Stimulated activated CD4-positive, alpha-beta T cell treated with anti-CD3 and anti-CD28 coated beads, TNF-alpha, amount 100 ng/mL, for 48 hours (primary cell): ENCODE results near the gene ROCK2.
"Not testable (repeated sequence)": the region's sequence is repeated elsewhere in the genome, so short reads cannot be mapped to it uniquely, and the experiment has no call there.

Source experiments
- DNase-seq, 3 donors: peaks; one replicate each; pipeline ENCODE4 v3.0.0-alpha.2; 2020; ENCODE audit warnings: low read depth in 3 of 3

Gene ROCK2

GRCh38 chr2:11179899-11180298 is 164.5 kb downstream of the ROCK2 start:
- DNase-seq, result no peak

DNA sequence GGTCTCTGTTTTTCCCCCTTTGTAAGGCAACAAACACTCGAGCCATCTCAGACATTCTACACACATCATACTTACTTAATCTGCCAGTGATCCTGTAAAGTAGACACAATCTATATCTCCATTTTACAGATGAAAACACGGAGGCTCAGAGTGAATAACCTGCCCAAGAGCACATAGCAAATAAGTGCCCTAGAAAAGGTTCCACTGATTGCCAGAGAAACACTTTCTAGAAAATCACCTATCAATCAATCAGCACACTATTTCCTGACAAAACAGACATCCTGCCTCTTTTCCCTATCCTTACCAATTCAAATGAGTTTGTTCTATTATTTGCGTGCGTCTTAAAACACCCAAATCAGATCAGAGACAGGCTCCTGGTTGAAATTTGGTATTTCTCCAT is 165.2 kb downstream of the ROCK2 start:
- no peak for DNase-seq

- DNase-seq, result no peak
Observed at GRCh38 chr2:11177871-11178690, 166.4 kb downstream of the ROCK2 start.

DNA sequence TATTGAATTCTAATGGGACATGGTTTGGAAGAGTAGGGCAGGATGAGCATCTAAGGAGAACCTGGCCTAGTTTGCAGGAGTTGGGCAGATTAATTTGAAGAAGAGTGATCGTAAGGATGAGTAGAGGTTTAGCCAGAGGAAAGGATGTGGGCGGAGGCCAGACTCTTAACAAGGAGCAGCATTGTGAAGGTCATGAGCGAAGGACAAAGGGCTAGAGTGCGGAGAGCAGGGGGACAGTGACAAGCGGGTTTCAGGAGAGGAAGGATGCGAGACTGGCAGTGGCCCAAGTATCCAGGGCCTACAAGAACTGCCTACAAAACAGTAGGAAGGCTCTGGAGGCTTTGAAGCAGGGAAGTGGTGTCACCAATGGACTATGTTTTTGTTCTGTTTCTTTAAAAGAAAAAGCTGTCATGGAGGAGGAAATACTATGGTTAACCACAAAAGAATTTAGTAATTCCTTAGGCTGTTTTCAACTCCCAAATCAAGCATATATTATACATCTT is 169.1 kb downstream of the ROCK2 start:
- DNase-seq, result no peak

DNA sequence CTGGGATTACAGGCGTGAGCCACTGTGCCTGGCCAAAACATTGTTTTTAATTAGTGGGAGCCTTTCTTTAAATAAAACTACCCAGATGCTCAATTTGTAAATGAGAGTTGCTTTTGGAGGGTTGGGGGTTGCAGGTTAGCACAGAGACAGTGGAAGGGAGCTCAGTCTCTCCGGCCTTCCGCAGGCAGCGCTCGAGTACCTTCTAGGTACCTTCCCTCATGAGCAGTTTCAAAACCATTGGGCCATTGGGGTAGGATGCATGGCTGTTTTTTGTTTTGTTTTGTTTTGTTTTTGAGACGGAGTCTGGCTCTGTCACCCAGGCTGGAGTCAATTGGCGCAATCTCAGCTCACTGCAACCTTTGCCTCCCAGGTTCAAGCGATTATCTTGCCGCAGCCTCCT is 170.2 kb downstream of the ROCK2 start:
- DNase-seq, result no peak

GRCh38 chr2:11169333-11169732 is 175.1 kb downstream of the ROCK2 start:
- DNase-seq, result no peak

DNA sequence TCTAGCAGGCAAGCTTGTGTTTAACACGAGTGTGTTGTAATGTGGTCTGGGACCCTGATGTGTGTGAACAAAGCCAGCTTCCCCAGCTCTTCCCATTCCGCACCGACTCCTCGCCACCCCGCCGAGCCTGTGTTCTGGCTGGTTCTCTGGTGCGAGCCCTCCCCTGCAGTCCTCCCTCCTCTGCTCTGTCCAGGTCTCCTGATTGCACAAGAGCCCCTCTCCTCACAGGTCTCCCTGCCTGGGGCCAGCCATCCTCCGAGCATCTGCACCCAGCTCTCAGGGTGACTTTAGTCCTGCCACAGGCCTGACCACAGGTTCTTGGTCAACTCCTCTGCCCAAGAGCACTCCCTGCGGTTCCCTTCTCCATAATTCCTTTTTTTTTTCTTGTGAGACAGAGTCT is 175.9 kb downstream of the ROCK2 start:
- no peak for DNase-seq

- no peak for DNase-seq
Observed at GRCh38 chr2:11166476-11166875, 178.0 kb downstream of the ROCK2 start.

DNA sequence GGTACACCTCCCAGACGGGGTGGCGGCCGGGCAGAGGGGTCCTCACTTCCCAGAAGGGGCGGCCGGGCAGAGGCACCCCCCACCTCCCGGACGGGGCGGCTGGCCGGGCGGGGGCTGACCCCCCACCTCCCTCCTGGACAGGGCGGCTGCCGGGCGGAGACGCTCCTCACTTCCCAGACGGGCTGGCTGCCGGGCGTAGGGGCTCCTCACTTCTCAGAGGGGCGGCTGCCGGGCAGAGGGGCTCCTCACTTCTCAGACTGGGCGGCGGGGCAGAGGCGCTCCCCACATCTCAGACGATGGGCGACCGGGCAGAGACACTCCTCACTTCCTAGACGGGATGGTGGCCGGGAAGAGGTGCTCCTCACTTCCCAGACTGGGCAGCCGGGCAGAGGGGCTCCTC is 179.4 kb downstream of the ROCK2 start:
- not testable (repeated sequence) for DNase-seq

DNA sequence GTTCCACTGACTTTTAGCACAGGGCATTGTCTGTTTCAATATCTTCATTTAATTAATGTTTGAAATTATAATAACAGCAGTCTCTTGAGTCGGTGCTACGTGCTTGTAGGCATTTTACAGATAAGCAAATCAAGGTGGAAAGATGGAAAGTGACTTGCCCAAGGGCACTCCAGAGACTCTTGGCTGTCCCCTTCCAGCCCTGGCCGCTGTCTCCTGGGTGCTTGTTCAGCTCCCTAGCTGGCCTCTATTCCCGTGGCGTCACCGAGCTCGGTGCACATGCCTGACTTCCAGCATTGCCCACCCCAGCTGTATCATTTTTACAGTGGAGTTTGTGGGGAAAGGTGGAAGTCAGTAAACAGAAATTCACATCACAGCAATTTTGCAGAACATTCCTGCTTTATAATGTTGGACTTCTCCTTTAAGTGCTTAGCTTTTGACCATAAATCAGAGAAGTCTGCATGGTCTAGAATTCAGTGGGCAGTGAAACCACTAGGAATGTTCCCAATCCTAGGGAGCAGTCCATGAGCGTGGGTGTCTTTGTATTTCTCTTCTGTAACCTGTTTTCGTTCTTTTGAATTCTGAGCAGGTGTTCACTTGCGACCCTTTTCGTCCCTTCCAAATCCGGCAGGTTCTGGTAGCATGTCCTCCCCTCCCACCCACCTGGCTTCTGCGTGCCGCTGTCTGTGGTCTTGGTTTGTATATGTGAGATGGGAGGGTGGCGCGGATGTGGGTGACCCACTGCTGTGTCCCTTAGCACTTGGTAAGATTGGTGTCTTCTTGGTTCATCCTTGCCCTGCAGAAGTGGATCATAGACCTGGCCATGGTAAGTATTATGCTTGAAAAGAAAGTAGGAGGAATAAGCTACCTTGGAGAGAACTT is 180.8 kb downstream of the ROCK2 start:
- DNase-seq, result no peak

- DNase-seq, result no peak
Observed at GRCh38 chr2:11161747-11162146, 182.7 kb downstream of the ROCK2 start.

GRCh38 chr2:11160731-11161455 is 183.5 kb downstream of the ROCK2 start:
- no peak for DNase-seq

GRCh38 chr2:11160256-11160655 is 184.2 kb downstream of the ROCK2 start:
- no peak for DNase-seq

DNA sequence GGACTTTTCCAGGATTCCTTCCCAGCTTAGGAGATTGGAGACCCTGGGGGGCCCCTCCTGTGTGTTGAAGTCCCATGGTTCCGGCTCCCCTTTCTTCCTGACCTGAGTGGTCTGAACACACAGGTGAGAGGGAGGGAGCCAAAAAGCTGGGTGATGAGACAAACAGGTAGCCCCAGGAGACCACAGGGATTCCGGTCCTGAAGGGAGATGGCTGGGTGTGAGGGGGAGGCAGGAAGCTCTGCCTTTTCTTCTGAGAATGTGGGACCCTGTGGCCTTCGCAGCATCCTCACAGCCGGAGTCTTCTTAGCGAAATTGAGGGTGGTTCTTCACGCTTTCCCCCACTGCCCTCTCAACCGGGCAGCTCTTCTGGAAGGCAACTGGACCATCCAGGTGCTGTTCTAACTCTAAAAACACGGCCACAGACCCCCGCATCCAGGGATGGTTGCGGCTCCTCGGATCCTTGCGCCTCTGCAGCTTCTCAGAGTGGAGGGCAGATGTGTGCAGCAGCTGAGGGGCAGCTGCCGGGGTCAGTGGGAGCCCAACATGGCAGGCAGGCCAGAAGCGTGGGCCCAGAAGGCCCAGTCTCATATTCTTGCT is 184.8 kb downstream of the ROCK2 start:
- DNase-seq, result no peak

GRCh38 chr2:11158916-11159573 is 185.4 kb downstream of the ROCK2 start:
- DNase-seq, result no peak

DNA sequence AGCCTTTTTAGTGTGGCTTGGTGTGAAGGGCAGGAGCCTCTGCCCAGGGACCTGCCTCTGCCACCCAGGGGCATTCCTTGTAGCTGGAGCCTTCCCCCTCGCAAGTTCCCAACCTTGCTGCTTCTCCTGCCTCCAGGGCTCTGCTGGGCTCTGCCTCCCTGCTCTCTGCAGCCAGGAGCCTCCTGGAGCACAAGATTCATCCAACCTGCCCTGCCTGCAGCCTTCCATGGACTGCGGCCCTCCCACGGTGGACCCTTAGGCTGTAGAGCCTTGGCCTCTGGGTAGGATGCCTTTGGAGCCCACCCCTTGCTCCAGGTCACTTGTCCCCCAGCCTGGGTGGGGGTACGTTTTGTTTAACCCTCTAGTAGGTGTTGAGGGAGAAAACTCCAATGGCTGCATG is 186.7 kb downstream of the ROCK2 start:
- no peak for DNase-seq

- no peak for DNase-seq
Observed at GRCh38 chr2:11157296-11157695, 187.1 kb downstream of the ROCK2 start.

DNA sequence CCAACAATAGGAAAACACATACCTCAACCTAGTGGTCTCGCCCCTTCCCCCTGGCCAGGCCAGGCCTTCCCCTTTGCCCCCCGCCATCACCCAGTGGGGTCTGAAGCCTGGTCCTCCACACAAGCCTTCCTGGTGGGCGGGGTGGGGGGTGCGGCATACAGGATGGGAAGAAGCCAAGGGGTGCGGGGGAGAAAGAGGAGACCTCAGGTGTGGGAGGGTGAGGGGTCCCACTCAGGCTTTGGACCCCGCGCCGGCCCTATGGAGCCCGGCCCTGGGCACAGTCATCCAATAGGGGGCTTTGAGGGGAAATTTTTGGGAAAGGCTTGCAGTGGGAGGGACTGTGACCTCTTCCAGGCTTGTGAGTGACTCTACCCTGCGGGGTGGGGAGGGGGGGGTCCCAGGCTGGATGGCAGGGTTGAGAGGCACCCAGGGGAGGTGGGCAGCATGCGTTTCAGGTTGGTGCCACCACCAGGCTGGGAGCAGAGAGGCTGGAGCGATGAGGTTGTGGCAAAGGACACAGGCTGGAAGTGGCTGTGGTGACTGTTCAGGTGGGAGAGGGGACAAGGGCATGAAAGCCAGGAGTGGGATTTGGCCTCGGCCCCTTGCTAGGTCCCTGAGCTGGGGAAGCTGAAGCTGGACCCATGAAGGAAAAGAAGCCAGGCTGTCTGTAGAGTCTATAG is 187.9 kb downstream of the ROCK2 start:
- DNase-seq, result no peak

DNA sequence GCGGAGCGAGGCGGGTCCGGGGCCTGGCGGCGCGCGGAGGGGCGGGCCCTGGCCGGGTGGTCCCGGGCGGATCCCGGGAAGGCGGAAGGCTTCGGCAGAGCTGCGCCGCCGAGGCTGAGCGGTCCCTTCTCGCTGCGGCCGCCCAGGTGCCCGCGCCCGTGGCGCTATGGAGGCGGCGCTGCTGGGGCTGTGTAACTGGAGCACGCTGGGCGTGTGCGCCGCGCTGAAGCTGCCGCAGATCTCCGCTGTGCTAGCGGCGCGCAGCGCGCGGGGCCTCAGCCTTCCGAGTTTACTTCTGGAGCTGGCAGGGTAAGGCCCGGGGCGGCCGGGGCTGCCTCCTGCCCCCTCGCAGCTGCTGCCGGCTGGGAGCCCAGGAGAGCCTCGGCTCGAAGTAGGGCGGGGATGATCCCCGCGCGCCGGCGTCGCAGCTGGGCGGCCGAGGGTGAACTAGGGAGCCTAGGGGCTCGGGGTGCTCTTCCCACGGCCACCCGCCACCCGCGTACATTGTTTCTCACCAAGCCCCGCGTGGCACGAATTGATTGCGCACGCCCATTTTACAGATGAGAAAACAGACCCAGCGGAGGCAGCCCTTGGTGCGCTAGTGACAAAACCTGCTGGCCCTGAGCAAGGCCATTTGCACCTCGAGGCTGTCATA is 188.9 kb downstream of the ROCK2 start, which contains the start of gene SLC66A3:
Gene SLC66A3, plus strand, starts transcription at position 87 of the 655 bp plus-strand sequence. Its CDS starts 80 bp downstream, at position 167.
- peak in 2 of 3 donors; percentile 33 to 64 for DNase-seq

GRCh38 chr2:11154923-11155380 is 189.5 kb downstream of the ROCK2 start:
- peak; percentile 97 to 99 (median 98) for DNase-seq
